Stimulated activated CD4-positive, alpha-beta T cell treated with anti-CD3 and anti-CD28 coated beads, Interleukin-1b, Interleukin-23, amount 100 ng/mL, for 48 hours (primary cell): ENCODE data around the gene ZFP36L1.

Experiments
- DNase-seq: peaks from one replicate; pipeline ENCODE4 v3.0.0-alpha.2; 2020

ZFP36L1 gene

GRCh38 chr14:68794851-68795596 is 2.2 kb upstream of the ZFP36L1 start:
- peak; percentile 68 for DNase-seq

GRCh38 chr14:68794130-68794850 is 1.4 kb upstream of the ZFP36L1 start:
- DNase-seq, result peak; percentile 90

- DNase-seq, result peak; percentile 48
Measured at GRCh38 chr14:68793734-68794129, 865 bp upstream of the ZFP36L1 start.

- DNase-seq, result no peak
Measured at GRCh38 chr14:68792678-68792978, 239 bp downstream of the ZFP36L1 start.

- peak; percentile 42 for DNase-seq
Measured at GRCh38 chr14:68791902-68792677, 777 bp downstream of the ZFP36L1 start.

GRCh38 chr14:68791078-68791901 is 1.6 kb downstream of the ZFP36L1 start:
- peak; percentile 28 for DNase-seq

- peak; percentile 78 for DNase-seq
Measured at GRCh38 chr14:68790644-68791077, 2.2 kb downstream of the ZFP36L1 start.

- peak; percentile 25 for DNase-seq
Measured at GRCh38 chr14:68789821-68790643, 2.8 kb downstream of the ZFP36L1 start.

GRCh38 chr14:68788996-68789820 is 3.7 kb downstream of the ZFP36L1 start:
- DNase-seq, result peak; percentile 85

GRCh38 chr14:68788275-68788995 is 4.4 kb downstream of the ZFP36L1 start:
- no peak for DNase-seq

- DNase-seq, result peak; percentile 39
Measured at GRCh38 chr14:68787092-68787992, 5.5 kb downstream of the ZFP36L1 start.

- no peak for DNase-seq
Measured at GRCh38 chr14:68786491-68787091, 6.3 kb downstream of the ZFP36L1 start.

- DNase-seq, result peak; percentile 33
Measured at GRCh38 chr14:68785534-68786490, 7.1 kb downstream of the ZFP36L1 start.

- no peak for DNase-seq
Measured at GRCh38 chr14:68784978-68785533, 7.8 kb downstream of the ZFP36L1 start.

GRCh38 chr14:68784226-68784910 is 8.5 kb downstream of the ZFP36L1 start:
- no peak for DNase-seq
